Measurements from ENCODE around the gene MTCL1.

- TF ChIP-seq CTCF (IDR thresholded peaks at IDR 0.05), result no peak
- TF ChIP-seq POLR2A (IDR thresholded peaks at IDR 0.05), result no peak
These were observed 20.9 kb downstream of the MTCL1 start for GRCh38 chr18:8726281-8726680.

Data from adrenal gland (tissue), 5 donors.